CD4-positive, alpha-beta T cell (primary cell): ENCODE results near the gene ABCC4. TPM values are rescaled to one million over a fixed set of nuclear protein-coding genes. Genes with fewer than 3 reads are reported as not detected.

Experiments used
- ATAC-seq: fragments of 200-7000 bp; cut with Tn5 transposase; one replicate; pipeline ENCODE4 v1.10.0; 2022; ENCODE audit warnings: mild to moderate bottlenecking; ENCODE audit not compliant: poor library complexity
- CTCF ChIA-PET: fragments of 350-600 bp; sonication (Branson Sonifier 250); formaldehyde crosslinking; loops from one replicate; lab custom pipeline; 2021; ENCODE audit warnings: antibody characterized with exemption, inconsistent platforms; lab: Charles Lee
- POLR2A ChIA-PET: fragments of 350-600 bp; sonication (Branson Sonifier 250); formaldehyde crosslinking; loops from one replicate; lab custom pipeline; 2021; ENCODE audit warnings: antibody characterized with exemption, inconsistent platforms; lab: Charles Lee
- DNase-seq, 14 experiments: peaks; one replicate each; pipeline ENCODE4 v3.0.0-alpha.2; 2013 to 2020; ENCODE audit warnings: mixed read lengths in 2 of 14
- H3K27ac ChIP-seq, 2 donors: one replicate each; pipeline versions ENCODE4 v1.5.1 to v1.7.0; 2013; ENCODE audit warnings: low read length in 2 of 2, low read depth in 1 of 2, mild to moderate bottlenecking in 1 of 2
- H3K27me3 ChIP-seq, 2 experiments: 1 replicate in 1 of 2; 2 replicates in 1 of 2; pipeline versions ENCODE4 v1.6.1 to v1.7.0; 2013; ENCODE audit warnings: low read length in 2 of 2, control low read depth in 1 of 2, mild to moderate bottlenecking in 1 of 2, moderate library complexity in 1 of 2; ENCODE audit not compliant: insufficient read depth in 2 of 2, control insufficient read depth in 1 of 2
- H3K36me3 ChIP-seq: one replicate; pipeline ENCODE4 v1.6.1; 2013; ENCODE audit warnings: low read length, control low read depth; ENCODE audit not compliant: insufficient read depth
- H3K4me1 ChIP-seq: one replicate; pipeline ENCODE4 v1.6.1; 2013; ENCODE audit warnings: low read length, control low read depth; ENCODE audit not compliant: insufficient read depth
- H3K4me3 ChIP-seq: one replicate; pipeline ENCODE4 v1.5.1; 2013; ENCODE audit warnings: mild to moderate bottlenecking, low read length, moderate library complexity
- H3K9me3 ChIP-seq, 2 experiments: 1 replicate in 1 of 2; 2 replicates in 1 of 2; pipeline versions ENCODE4 v1.6.1 to v1.7.0; 2013; ENCODE audit warnings: low read length in 2 of 2, mild to moderate bottlenecking in 2 of 2, control low read depth in 1 of 2, moderate library complexity in 1 of 2; ENCODE audit not compliant: control insufficient read depth in 1 of 2, insufficient read depth in 1 of 2
- H3K27ac Mint-ChIP-seq: one replicate; pipeline ENCODE4 v1.8.0; 2020; ENCODE audit warnings: mixed read lengths
- H3K27me3 Mint-ChIP-seq: one replicate; pipeline ENCODE4 v1.8.0; 2021; ENCODE audit warnings: mixed read lengths
- H3K36me3 Mint-ChIP-seq: one replicate; pipeline ENCODE4 v1.8.0; 2021; ENCODE audit warnings: low read depth, mixed read lengths
- H3K4me1 Mint-ChIP-seq: one replicate; pipeline ENCODE4 v1.8.0; 2021; ENCODE audit warnings: low read depth, mixed read lengths
- H3K4me3 Mint-ChIP-seq: one replicate; pipeline ENCODE4 v1.8.0; 2020; ENCODE audit warnings: mild to moderate bottlenecking, mixed read lengths
- H3K9me3 Mint-ChIP-seq: one replicate; pipeline ENCODE4 v1.8.0; 2020; ENCODE audit warnings: mixed read lengths
- CTCF ChIP-seq: fragments of 200-600 bp; IDR thresholded peaks from one replicate; pipeline ENCODE4 v1.8.0; 2022; ENCODE audit warnings: antibody characterized with exemption, mild to moderate bottlenecking
- intact Hi-C, 2 experiments: fragments of 100-400 bp; cut with DNase I in 1 of 2; cut with micrococcal nuclease in 1 of 2; formaldehyde crosslinking; loops; one replicate each; pipeline versions ENCODE4 v1.15.1 to v1.9.0; 2023 to 2025; cut with DNase I, micrococcal nuclease
- total RNA-seq, 174 experiments: library from RNA in 2 of 174; stranded (reverse) in 2 of 174; gene quantifications; one replicate each; pipeline ENCODE4 v1.2.3 and lab custom pipeline; 2021 to 2026

The ABCC4 gene
- total RNA-seq, 2 experiments from 2014 or later, result 4.0 to 4.4 TPM

GRCh38 chr13:95253033-95253432 lies 48.2 kb downstream of the ABCC4 start:
- no peak for TF ChIP-seq CTCF
- Mint-ChIP-seq H3K27me3 (no peaks in the 10 kb centered on the region), H3K4me3 (no peak overlapping the region), H3K36me3 (peaks cover 4% of the 10 kb centered on the region), H3K4me1 (no peaks in the 10 kb centered on the region), H3K27ac (no peak overlapping the region), H3K9me3 (no peaks in the 10 kb centered on the region)
- Histone ChIP-seq H3K4me3 (no peak overlapping the region), H3K9me3 (no peaks in the 10 kb centered on the region), H3K4me1 (no peaks in the 10 kb centered on the region), H3K36me3 (no peaks in the 10 kb centered on the region), H3K27me3 (no peaks in the 10 kb centered on the region), H3K27ac (no peak overlapping the region)
- no peak for DNase-seq
- ChIA-PET CTCF (no interaction called here), POLR2A (no interaction called here)
- no peak for ATAC-seq
- intact Hi-C loops, result no loop called here

GRCh38 chr13:95251641-95252040 lies 49.6 kb downstream of the ABCC4 start:
- Mint-ChIP-seq H3K4me3 (no peak overlapping the region), H3K4me1 (peaks cover 2% of the 10 kb centered on the region), H3K36me3 (peaks cover 9% of the 10 kb centered on the region), H3K27me3 (no peaks in the 10 kb centered on the region), H3K9me3 (no peaks in the 10 kb centered on the region), H3K27ac (no peak overlapping the region)
- intact Hi-C loops, result no loop called here
- Histone ChIP-seq H3K36me3 (no peaks in the 10 kb centered on the region), H3K4me3 (no peak overlapping the region), H3K4me1 (no peaks in the 10 kb centered on the region), H3K27ac (no peak overlapping the region), H3K27me3 (no peaks in the 10 kb centered on the region), H3K9me3 (no peaks in the 10 kb centered on the region)
- DNase-seq (no peak), ATAC-seq (no peak)
- TF ChIP-seq CTCF, result no peak
- POLR2A ChIA-PET, result no interaction called here
- CTCF ChIA-PET, result no interaction called here

GRCh38 chr13:95250961-95251360 lies 50.3 kb downstream of the ABCC4 start:
- Mint-ChIP-seq H3K9me3 (no peaks in the 10 kb centered on the region), H3K4me3 (no peak overlapping the region), H3K36me3 (peaks cover 16% of the 10 kb centered on the region), H3K4me1 (peaks cover 5% of the 10 kb centered on the region), H3K27ac (no peak overlapping the region), H3K27me3 (no peaks in the 10 kb centered on the region)
- ATAC-seq, result no peak
- no peaks in the 10 kb centered on the region for H3K4me1 ChIP-seq
- H3K27me3 ChIP-seq, result no peaks in the 10 kb centered on the region
- no peak overlapping the region for H3K4me3 ChIP-seq
- H3K27ac ChIP-seq, result no peak overlapping the region
- intact Hi-C loops, result no loop called here
- TF ChIP-seq CTCF, result no peak
- no peaks in the 10 kb centered on the region for H3K36me3 ChIP-seq
- no peaks in the 10 kb centered on the region for H3K9me3 ChIP-seq
- DNase-seq, result no peak
- POLR2A ChIA-PET, result no interaction called here
- CTCF ChIA-PET, result no interaction called here
